ENCODE measurements around the gene C11orf71.

DNA sequence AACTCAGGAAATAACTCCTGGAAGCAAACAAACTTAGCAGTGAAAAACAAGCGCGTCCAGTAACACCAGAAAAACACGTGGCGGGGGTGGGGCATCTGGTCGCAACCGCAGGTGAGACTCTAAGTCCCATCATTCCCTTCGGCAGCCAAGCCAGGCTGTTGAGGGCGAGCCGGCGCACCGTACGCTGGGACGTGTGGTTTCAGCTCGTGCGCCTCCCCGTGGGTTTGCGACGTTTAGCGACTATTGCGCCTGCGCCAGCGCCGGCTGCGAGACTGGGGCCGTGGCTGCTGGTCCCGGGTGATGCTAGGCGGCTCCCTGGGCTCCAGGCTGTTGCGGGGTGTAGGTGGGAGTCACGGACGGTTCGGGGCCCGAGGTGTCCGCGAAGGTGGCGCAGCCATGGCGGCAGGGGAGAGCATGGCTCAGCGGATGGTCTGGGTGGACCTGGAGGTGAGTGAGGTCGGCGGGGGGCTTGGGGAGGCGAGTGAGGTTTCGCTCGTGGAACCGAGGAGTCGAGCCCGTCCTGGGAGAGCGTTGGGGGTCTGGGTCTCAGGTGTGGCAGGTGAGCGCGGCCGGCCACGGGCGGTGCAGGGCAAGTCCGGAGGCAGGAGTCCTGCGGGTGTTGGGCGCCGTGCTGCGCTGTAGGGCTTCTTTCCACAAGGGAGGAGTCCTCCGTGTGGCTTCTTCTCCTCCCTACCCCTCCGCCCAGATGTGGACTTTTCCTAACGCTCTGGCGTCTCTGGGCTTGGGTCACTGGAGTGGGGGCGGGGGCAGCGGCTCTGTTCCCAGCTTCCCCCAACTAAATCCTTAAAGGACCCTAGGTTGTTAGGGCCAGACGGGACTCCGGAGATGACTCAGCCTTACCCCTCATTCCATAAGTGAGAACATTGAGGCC lies 39.2 kb upstream of the C11orf71 start, which contains the start of gene REXO2:
- TF ChIP-seq POLR2A (IDR thresholded peaks at IDR 0.05) = peak in 1 of 2 donors; percentile 85
- TF ChIP-seq, protein P1, sequence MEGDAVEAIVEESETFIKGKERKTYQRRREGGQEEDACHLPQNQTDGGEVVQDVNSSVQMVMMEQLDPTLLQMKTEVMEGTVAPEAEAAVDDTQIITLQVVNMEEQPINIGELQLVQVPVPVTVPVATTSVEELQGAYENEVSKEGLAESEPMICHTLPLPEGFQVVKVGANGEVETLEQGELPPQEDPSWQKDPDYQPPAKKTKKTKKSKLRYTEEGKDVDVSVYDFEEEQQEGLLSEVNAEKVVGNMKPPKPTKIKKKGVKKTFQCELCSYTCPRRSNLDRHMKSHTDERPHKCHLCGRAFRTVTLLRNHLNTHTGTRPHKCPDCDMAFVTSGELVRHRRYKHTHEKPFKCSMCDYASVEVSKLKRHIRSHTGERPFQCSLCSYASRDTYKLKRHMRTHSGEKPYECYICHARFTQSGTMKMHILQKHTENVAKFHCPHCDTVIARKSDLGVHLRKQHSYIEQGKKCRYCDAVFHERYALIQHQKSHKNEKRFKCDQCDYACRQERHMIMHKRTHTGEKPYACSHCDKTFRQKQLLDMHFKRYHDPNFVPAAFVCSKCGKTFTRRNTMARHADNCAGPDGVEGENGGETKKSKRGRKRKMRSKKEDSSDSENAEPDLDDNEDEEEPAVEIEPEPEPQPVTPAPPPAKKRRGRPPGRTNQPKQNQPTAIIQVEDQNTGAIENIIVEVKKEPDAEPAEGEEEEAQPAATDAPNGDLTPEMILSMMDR (IDR thresholded peaks at IDR 0.05) = peak in 8 of 12 donors; percentile 9 to 62 (median 28)
